Activated naive CD8-positive, alpha-beta T cell treated with anti-CD3 and anti-CD28 coated beads for 36 hours (primary cell): ENCODE measurements around the gene PKD1. TPM values are rescaled to one million over a fixed set of nuclear protein-coding genes. Genes with fewer than 3 reads are reported as not detected.

Experiments
- DNase-seq: peaks from one replicate; pipeline ENCODE4 v3.0.0; 2021
- H3K27ac Mint-ChIP-seq: one replicate; pipeline ENCODE4 v1.8.0; 2022; ENCODE audit warnings: mild to moderate bottlenecking, moderate library complexity, mixed read lengths
- H3K27me3 Mint-ChIP-seq: one replicate; pipeline ENCODE4 v1.8.0; 2022; ENCODE audit warnings: mild to moderate bottlenecking, mixed read lengths
- H3K36me3 Mint-ChIP-seq: one replicate; pipeline ENCODE4 v1.8.0; 2021; ENCODE audit warnings: mild to moderate bottlenecking, mixed read lengths
- H3K4me1 Mint-ChIP-seq: one replicate; pipeline ENCODE4 v1.8.0; 2021; ENCODE audit warnings: mixed read lengths
- H3K4me3 Mint-ChIP-seq: one replicate; pipeline ENCODE4 v1.8.0; 2022; ENCODE audit warnings: mild to moderate bottlenecking, moderate library complexity, mixed read lengths
- H3K9me3 Mint-ChIP-seq: one replicate; pipeline ENCODE4 v1.8.0; 2022; ENCODE audit warnings: mixed read lengths
- total RNA-seq, 2 experiments: library from RNA; stranded (reverse); gene quantifications; one replicate each; pipeline ENCODE4 v1.2.3, GENCODE V29; 2021

Gene PKD1
- total RNA-seq, 2 experiments from 2014 or later, result 52.6 to 54.5 TPM

DNA sequence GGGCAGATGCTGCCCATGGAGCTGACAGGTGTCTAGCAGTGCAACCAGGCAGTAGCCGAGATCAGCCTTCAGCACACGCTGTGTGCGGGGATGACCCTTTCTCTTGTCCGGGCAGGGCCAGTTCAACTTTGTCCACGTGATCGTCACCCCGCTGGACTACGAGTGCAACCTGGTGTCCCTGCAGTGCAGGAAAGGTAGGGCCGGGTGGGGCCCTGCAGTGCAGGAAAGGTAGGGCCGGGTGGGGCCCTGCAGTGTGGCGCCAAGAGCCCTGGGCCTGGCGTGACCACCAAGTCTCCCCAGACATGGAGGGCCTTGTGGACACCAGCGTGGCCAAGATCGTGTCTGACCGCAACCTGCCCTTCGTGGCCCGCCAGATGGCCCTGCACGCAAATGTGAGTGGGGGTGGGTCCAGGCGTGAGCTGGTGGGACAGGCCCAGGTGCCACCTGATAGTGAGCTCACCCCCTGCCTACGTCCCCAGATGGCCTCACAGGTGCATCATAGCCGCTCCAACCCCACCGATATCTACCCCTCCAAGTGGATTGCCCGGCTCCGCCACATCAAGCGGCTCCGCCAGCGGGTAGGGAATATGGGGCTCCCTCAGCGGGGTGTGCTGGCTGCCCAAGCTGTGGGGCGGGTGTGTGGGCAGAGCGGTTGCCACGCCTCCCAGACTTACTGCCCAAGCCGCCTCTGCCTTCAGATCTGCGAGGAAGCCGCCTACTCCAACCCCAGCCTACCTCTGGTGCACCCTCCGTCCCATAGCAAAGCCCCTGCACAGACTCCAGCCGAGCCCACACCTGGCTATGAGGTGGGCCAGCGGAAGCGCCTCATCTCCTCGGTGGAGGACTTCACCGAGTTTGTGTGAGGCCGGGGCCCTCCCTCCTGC is 47.7 kb downstream of the PKD1 start:
- H3K27me3 Mint-ChIP-seq, result no peaks in the 10 kb centered on the region
- H3K36me3 Mint-ChIP-seq, result peaks cover 6% of the 10 kb centered on the region
- H3K27ac Mint-ChIP-seq, result no peak overlapping the region
- no peak overlapping the region for H3K4me3 Mint-ChIP-seq
- no peaks in the 10 kb centered on the region for H3K9me3 Mint-ChIP-seq
- no peak for DNase-seq
- peaks cover 2% of the 10 kb centered on the region for H3K4me1 Mint-ChIP-seq

DNA sequence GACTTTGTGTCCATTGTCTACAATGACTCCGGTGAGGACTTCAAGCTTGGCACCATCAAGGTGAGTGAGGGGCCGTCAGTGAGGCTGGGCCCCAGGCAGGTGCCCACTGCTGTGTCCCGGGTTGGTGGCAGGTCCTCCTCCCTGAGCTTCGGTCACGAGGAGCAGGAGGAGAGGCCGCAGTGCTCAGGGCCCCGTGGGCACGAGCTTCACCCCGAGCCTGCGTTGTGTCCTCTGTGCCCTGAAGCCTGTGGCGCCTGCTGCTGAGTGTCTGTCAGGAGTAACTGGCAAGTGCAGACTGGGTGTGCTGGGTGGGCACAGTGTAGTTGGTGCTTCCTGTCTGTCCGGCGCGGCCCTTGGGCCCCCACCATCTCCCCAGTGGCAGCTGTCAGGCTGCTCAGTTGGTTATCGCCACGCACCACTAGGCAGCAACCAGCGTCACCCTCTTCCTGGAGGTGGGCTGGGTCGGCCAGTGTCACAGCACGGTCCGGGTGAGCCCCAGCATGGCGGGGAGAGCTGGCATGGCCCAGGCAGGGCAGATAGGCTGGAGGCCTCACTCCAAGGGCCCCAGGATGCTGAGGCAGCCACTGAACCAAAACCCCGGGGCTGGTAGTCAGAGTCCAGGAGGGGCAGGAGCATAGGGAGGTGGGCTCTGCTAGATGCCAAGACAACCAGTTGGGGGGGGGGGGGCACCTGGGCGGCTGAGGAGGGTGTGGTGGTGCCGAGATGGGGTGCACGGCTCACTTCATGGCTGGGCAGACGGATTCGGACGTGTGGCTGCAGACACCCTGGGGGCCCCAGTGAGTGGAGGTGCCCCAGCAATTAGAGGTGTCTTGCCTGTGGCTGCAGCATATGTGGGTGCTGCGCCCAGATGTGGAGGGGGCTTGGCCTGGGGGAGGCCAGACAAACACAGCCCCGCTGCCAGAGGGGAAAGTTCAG is 48.6 kb downstream of the PKD1 start:
- Mint-ChIP-seq H3K36me3 (peaks cover 6% of the 10 kb centered on the region), H3K27me3 (no peaks in the 10 kb centered on the region), H3K9me3 (no peaks in the 10 kb centered on the region), H3K4me3 (no peak overlapping the region), H3K27ac (no peak overlapping the region), H3K4me1 (peaks cover 2% of the 10 kb centered on the region)
- DNase-seq, result no peak

DNA sequence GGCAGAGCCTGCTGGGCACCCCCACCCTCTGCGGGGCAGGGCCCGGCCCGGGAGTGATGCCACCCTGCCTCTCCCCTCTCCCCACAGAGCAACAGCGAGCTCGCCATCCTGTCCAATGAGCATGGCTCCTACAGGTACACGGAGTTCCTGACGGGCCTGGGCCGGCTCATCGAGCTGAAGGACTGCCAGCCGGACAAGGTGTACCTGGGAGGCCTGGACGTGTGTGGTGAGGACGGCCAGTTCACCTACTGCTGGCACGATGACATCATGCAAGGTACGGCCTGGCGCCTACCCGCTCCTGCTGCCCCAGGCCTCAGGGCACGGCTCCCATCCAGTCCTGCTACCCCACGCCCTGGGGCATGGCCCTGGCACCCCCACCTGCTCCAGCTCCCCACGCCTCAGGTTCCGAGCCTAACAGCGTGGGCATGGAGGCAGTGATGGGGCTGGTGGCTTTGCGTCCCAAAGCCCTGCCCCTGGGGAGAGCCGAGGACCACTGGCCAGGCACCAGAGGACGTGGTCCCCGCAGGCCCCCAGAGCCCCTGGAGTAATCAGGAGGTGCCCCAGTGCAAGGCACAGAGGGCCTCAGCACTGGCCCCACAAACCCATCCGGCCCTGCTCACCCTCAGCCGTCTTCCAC is 49.5 kb downstream of the PKD1 start:
- H3K27ac Mint-ChIP-seq, result no peak overlapping the region
- H3K4me3 Mint-ChIP-seq, result no peak overlapping the region
- peaks cover 2% of the 10 kb centered on the region for H3K4me1 Mint-ChIP-seq
- H3K9me3 Mint-ChIP-seq, result no peaks in the 10 kb centered on the region
- no peak for DNase-seq
- peaks cover 6% of the 10 kb centered on the region for H3K36me3 Mint-ChIP-seq
- no peaks in the 10 kb centered on the region for H3K27me3 Mint-ChIP-seq

DNA sequence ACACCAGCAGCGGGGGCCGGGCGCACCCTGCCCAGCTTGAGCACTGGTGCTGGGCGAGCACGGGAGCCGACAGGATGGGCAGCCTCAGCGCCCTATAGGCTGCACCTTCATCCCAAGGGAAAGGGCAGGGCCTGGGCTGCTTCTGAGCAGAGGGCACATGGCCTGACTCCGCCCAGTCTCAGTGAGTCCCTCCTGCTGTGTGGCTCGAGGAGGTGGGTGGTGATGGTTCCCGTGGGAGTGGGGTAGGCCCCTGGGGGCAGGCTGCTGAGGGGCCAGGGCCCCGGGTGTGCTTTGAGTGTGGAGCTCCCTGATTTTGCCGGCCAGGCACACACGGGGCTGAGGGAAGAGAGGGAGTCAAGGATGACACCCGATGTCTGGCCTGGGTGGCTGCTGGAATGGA is 50.0 kb downstream of the PKD1 start:
- Mint-ChIP-seq H3K27ac (no peak overlapping the region), H3K4me3 (no peak overlapping the region), H3K27me3 (no peaks in the 10 kb centered on the region), H3K36me3 (peaks cover 6% of the 10 kb centered on the region), H3K9me3 (no peaks in the 10 kb centered on the region), H3K4me1 (peaks cover 2% of the 10 kb centered on the region)
- DNase-seq, result no peak

DNA sequence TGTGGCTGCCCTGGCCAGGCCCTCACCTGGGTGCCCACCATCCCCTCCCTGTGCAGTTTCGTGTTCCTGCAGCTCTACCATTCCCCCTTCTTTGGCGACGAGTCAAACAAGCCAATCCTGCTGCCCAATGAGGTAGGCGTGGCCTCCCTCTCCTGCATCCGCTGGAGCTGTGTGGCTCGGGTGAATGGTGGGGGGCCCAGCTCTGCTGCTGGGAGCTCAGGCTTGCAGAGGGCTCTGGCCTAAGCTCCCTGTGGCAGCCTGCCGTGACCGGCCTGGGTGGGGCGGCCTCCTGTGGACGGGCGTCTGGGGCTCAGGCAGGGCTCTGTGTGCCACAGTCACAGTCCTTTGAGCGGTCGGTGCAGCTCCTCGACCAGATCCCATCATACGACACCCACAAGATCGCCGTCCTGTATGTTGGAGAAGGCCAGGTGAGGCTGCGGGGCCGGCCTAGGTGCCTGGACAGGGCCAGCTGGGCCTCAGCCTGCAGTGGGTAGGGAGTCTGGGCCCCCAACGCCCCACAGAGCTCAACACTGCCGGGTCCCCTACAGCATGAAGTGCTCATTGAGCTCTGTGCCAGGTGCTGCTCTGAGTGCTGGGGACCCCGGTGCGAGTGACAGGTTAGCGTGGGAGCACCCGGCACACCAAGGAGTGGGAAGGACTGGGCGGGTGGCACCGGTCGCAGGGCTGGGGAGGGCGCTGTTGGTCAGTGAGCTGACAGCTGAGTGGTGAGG is 50.6 kb downstream of the PKD1 start:
- no peak overlapping the region for H3K27ac Mint-ChIP-seq
- peaks cover 6% of the 10 kb centered on the region for H3K36me3 Mint-ChIP-seq
- DNase-seq, result no peak
- H3K9me3 Mint-ChIP-seq, result no peaks in the 10 kb centered on the region
- H3K27me3 Mint-ChIP-seq, result no peaks in the 10 kb centered on the region
- peaks cover 2% of the 10 kb centered on the region for H3K4me1 Mint-ChIP-seq
- no peak overlapping the region for H3K4me3 Mint-ChIP-seq

DNA sequence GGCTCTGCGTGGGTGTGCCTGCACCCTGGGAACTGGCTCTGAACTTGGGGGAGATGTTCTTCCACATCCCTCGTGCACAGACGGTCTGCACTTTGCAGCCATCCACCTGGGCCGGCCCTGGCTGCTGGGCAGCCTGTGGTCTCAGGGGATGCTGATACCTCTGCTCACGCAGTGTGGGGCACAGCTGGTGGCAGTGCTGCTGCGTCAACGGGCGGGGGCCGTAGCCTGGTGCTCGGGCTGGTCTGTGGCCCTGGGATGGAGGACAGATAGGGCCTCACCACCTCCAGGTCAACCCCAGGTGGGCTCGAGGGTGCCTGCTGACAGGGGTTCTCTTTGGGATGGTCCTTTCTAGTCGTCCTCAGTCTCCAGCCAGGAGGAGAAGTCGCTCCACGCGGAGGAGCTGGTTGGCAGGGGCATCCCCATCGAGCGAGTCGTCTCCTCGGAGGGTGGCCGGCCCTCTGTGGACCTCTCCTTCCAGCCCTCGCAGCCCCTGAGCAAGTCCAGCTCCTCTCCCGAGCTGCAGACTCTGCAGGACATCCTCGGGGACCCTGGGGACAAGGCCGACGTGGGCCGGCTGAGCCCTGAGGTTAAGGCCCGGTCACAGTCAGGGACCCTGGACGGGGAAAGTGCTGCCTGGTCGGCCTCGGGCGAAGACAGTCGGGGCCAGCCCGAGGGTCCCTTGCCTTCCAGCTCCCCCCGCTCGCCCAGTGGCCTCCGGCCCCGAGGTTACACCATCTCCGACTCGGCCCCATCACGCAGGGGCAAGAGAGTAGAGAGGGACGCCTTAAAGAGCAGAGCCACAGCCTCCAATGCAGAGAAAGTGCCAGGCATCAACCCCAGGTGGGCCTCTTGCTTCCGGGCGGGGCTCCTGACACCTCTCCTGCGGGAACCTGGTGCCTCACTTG is 51.6 kb downstream of the PKD1 start:
- H3K4me3 Mint-ChIP-seq, result no peak overlapping the region
- DNase-seq, result no peak
- no peaks in the 10 kb centered on the region for H3K9me3 Mint-ChIP-seq
- peaks cover 3% of the 10 kb centered on the region for H3K36me3 Mint-ChIP-seq
- no peak overlapping the region for H3K27ac Mint-ChIP-seq
- H3K27me3 Mint-ChIP-seq, result no peaks in the 10 kb centered on the region
- H3K4me1 Mint-ChIP-seq, result peaks cover 2% of the 10 kb centered on the region

DNA sequence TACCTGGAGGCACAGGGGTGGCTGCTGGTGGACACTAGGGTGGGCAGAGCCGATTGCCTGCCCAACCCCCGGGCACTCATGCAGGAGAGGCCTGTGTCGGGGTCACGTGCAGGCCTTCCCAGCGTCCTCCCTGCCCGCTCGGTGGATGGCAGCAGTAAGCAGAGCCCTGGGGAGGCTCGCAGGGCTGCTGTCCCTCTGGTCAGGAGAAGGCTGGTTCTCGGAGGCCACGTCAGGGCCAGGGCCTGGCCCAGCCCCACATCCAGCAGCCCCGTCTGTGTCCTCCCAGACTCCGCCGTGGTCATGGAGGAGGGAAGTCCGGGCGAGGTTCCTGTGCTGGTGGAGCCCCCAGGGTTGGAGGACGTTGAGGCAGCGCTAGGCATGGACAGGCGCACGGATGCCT is 52.3 kb downstream of the PKD1 start:
- H3K27ac Mint-ChIP-seq, result no peak overlapping the region
- no peak for DNase-seq
- no peaks in the 10 kb centered on the region for H3K27me3 Mint-ChIP-seq
- no peaks in the 10 kb centered on the region for H3K9me3 Mint-ChIP-seq
- H3K36me3 Mint-ChIP-seq, result no peaks in the 10 kb centered on the region
- H3K4me1 Mint-ChIP-seq, result peaks cover 2% of the 10 kb centered on the region
- H3K4me3 Mint-ChIP-seq, result no peak overlapping the region

DNA sequence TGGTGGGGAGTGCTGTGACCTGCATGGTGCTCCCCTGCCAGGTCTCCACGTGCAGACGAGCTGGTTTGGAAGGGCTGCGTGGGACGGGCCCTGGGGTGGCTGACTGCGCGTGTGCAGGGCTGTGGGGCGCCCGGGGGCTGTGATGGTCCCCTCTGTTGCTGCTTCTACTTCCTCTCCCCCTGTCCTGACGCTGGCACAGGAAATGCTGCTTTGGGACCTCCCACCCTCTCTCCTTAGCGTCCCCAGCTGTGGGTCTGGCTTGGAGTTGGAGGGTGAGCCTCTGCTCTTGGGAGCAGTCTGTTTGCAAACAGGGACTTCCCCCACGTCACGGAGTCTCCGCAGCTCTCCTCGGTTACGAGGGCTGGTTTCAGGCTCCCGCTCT is 52.7 kb downstream of the PKD1 start:
- Mint-ChIP-seq H3K27ac (peak overlapping the region; percentile 29), H3K9me3 (no peaks in the 10 kb centered on the region), H3K4me1 (peaks cover 2% of the 10 kb centered on the region), H3K27me3 (no peaks in the 10 kb centered on the region), H3K4me3 (no peak overlapping the region), H3K36me3 (no peaks in the 10 kb centered on the region)
- DNase-seq, result no peak

DNA sequence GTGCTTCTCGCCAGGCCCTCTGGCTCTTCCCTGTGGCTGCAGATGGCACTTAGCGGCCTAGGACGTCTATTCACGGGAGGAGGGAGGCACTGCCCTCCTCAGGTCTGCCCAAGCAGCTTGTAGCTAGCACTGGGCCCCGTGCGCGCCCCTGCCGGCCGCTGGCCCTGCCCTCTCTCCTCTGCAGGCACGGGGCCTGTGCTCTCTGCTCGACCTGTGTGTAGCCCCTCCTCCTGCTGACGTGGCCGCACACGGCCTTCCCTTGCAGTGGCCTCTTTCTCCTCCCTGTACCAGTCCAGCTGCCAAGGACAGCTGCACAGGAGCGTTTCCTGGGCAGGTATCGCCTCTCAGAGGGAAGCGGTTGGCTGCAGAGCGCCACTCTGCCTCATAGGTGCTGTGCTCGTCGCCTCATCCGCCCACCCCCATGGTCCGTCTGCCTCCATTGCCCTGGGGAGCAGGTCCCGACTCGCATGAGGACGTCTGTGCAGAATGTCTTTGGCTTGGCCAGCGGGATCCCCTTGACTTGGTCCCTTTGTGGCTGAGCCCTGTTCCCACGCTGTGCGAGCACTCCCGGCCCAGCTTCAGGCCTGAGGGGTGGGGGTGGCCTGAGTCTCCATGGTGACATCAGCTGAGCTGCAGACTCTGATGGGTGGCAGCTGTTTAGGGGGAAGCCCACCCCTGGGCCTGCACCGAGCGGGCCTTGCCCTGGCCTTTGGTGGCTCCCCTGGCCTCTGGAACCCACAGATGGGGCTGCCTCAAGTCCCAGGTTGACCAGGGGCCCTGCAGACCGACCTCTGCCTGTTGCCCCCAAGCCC is 53.3 kb downstream of the PKD1 start:
- DNase-seq, result no peak
- Mint-ChIP-seq H3K27ac (no peak overlapping the region), H3K9me3 (no peaks in the 10 kb centered on the region), H3K36me3 (no peaks in the 10 kb centered on the region), H3K27me3 (no peaks in the 10 kb centered on the region), H3K4me1 (peaks cover 2% of the 10 kb centered on the region), H3K4me3 (no peak overlapping the region)

DNA sequence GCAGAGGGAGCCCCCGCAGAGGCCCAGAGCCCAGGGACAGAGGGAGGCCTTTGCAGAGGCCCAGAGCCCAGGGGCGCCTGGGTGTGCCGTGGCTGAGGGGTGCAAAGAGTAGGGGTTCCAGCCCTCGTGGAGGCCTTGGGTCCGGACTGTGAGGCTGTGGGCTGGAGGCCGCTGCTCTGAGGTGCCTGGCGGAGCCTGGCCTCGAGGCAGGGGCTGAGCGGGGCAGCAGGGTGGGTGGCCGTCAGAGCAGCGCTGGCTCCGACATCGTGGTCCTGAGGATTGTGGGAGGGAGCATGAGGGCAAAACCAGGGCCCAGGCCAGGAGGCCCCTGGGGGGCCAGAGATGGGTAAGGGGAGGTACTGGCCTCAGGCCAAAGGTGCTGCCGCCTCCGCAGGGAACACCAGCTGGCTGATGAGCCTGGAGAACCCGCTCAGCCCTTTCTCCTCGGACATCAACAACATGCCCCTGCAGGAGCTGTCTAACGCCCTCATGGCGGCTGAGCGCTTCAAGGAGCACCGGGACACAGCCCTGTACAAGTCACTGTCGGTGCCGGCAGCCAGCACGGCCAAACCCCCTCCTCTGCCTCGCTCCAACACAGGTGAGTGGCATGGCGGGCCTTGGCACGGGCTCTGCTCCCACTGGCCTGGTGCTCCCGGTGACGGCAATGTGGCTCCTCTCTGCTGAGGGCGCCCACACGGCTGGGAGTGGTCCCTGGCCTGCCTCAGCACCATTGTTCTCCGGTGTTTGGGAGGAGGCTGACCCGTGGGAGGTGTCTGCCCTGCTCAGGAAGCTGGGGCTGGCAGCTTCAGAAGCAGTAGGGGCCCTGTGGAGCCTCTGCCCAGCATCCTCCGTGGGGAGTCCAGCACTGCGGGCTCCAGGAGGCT is 54.3 kb downstream of the PKD1 start:
- no peaks in the 10 kb centered on the region for H3K36me3 Mint-ChIP-seq
- peaks cover 2% of the 10 kb centered on the region for H3K4me1 Mint-ChIP-seq
- no peaks in the 10 kb centered on the region for H3K27me3 Mint-ChIP-seq
- H3K4me3 Mint-ChIP-seq, result no peak overlapping the region
- H3K27ac Mint-ChIP-seq, result no peak overlapping the region
- no peaks in the 10 kb centered on the region for H3K9me3 Mint-ChIP-seq
- no peak for DNase-seq

DNA sequence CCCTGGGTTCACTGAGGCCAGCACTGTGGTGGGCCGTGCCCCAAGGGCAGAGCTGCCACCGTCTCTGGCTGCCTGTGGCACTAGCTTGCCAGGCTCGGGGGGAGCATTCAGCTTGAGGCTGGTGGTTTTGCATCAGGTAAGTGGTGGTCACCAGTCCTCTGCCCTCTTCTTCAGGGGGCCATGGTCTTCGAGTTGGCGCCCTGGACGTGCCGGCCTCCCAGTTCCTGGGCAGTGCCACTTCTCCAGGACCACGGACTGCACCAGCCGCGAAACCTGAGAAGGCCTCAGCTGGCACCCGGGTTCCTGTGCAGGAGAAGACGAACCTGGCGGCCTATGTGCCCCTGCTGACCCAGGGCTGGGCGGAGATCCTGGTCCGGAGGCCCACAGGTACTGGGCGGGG is 55.7 kb downstream of the PKD1 start:
- Mint-ChIP-seq H3K4me3 (no peak overlapping the region), H3K36me3 (no peaks in the 10 kb centered on the region), H3K27me3 (no peaks in the 10 kb centered on the region), H3K9me3 (no peaks in the 10 kb centered on the region), H3K4me1 (peaks cover 2% of the 10 kb centered on the region), H3K27ac (no peak overlapping the region)
- DNase-seq, result no peak

DNA sequence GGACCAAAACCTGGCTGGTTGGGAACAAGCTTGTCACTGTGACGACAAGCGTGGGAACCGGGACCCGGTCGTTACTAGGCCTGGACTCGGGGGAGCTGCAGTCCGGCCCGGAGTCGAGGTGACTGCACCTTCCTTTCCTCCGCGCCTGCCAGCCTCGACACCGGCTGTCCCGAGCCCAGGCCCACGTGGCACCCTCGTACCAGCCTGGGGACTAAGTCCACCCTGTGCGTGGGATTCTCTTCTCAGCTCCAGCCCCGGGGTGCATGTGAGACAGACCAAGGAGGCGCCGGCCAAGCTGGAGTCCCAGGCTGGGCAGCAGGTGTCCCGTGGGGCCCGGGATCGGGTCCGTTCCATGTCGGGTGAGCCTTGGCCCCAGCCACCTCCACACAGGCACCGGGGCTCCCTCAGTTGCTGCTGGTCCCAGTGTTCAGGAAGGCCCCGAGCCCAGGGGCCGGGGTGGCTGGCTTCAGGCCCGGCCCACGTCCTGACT is 56.3 kb downstream of the PKD1 start:
- Mint-ChIP-seq H3K27ac (no peak overlapping the region), H3K9me3 (no peaks in the 10 kb centered on the region), H3K4me1 (peaks cover 2% of the 10 kb centered on the region), H3K27me3 (no peaks in the 10 kb centered on the region), H3K36me3 (no peaks in the 10 kb centered on the region), H3K4me3 (no peak overlapping the region)
- no peak for DNase-seq
